Stimulated activated CD4-positive, alpha-beta T cell treated with anti-CD3 and anti-CD28 coated beads, Interleukin-1b, Interleukin-23, amount 100 ng/mL, for 48 hours (primary cell): ENCODE data around the gene PTPRN2.
A peak's percentile ranks its signal among the peaks of the same experiment; 100 is the strongest.
"Not testable (repeated sequence)": the region's sequence is repeated elsewhere in the genome, so short reads cannot be mapped to it uniquely, and the experiment has no call there.

Experiments used
- DNase-seq: peaks from one replicate; pipeline ENCODE4 v3.0.0-alpha.2; 2020

The PTPRN2 gene

GRCh38 chr7:158587162-158588084 is at the start of gene PTPRN2:
PTPRN2 (minus strand) TSS chr7:158587823.
- peak; percentile 50 for DNase-seq

- no peak for DNase-seq
Observed at GRCh38 chr7:158633055-158633956, 45.7 kb upstream of the PTPRN2 start.

- no peak for DNase-seq
Observed at GRCh38 chr7:158631574-158632195, 44.1 kb upstream of the PTPRN2 start.

GRCh38 chr7:158626289-158626688 is 38.7 kb upstream of the PTPRN2 start:
- DNase-seq: not testable (repeated sequence)

- DNase-seq: no peak
Observed at GRCh38 chr7:158623241-158623640, 35.6 kb upstream of the PTPRN2 start.

- DNase-seq: no peak
Observed at GRCh38 chr7:158620839-158621441, 33.3 kb upstream of the PTPRN2 start.

GRCh38 chr7:158620418-158620817 is 32.8 kb upstream of the PTPRN2 start:
- no peak for DNase-seq

GRCh38 chr7:158618745-158619140 is 31.1 kb upstream of the PTPRN2 start:
- DNase-seq: no peak

- no peak for DNase-seq
Observed at GRCh38 chr7:158617737-158618128, 30.1 kb upstream of the PTPRN2 start.

GRCh38 chr7:158616050-158616449 is 28.4 kb upstream of the PTPRN2 start:
- no peak for DNase-seq

GRCh38 chr7:158614700-158615099 is 27.1 kb upstream of the PTPRN2 start:
- no peak for DNase-seq

GRCh38 chr7:158613481-158613880 is 25.9 kb upstream of the PTPRN2 start:
- no peak for DNase-seq

- DNase-seq: no peak
Observed at GRCh38 chr7:158612546-158612945, 24.9 kb upstream of the PTPRN2 start.

- DNase-seq: no peak
Observed at GRCh38 chr7:158611541-158611940, 23.9 kb upstream of the PTPRN2 start.

GRCh38 chr7:158609313-158609974 is 21.8 kb upstream of the PTPRN2 start:
- DNase-seq: no peak

- DNase-seq: no peak
Observed at GRCh38 chr7:158607563-158607962, 19.9 kb upstream of the PTPRN2 start.

GRCh38 chr7:158606671-158607424 is 19.2 kb upstream of the PTPRN2 start:
- no peak for DNase-seq

- no peak for DNase-seq
Observed at GRCh38 chr7:158606129-158606528, 18.5 kb upstream of the PTPRN2 start.

GRCh38 chr7:158603773-158604755 is 16.4 kb upstream of the PTPRN2 start:
- DNase-seq: no peak
